ENCODE data around the gene SLC8A1. TPM values are rescaled to one million over a fixed set of nuclear protein-coding genes. Genes with fewer than 3 reads are reported as not detected.

Gene SLC8A1
- total RNA-seq, 2 experiments from 2014 or later: 0.47 to 0.59 TPM

GRCh38 chr2:40178171-40178778 is 273.6 kb downstream of the SLC8A1 start:
- ATAC-seq (ENCODE audit: poor library complexity) (no peak), DNase-seq (no peak)
- Histone ChIP-seq H3K27me3 (ENCODE audit: control insufficient read depth in 1 of 2, insufficient read depth in 2 of 2, low read length in 2 of 2) (no peaks in the 10 kb centered on the region), H3K27ac (ENCODE audit: low read depth in 1 of 2, low read length in 2 of 2) (no peak overlapping the region), H3K36me3 (ENCODE audit: insufficient read depth, low read length) (no peaks in the 10 kb centered on the region), H3K9me3 (ENCODE audit: control insufficient read depth in 1 of 2, insufficient read depth in 1 of 2, low read length in 2 of 2) (no peaks in the 10 kb centered on the region), H3K4me1 (ENCODE audit: insufficient read depth, low read length) (no peaks in the 10 kb centered on the region), H3K4me3 (ENCODE audit: low read length) (no peak overlapping the region)
- POLR2A ChIA-PET: no interaction called here
- H3K36me3 Mint-ChIP-seq (ENCODE audit: low read depth): no peaks in the 10 kb centered on the region
- H3K4me1 Mint-ChIP-seq (ENCODE audit: low read depth): no peaks in the 10 kb centered on the region
- H3K27me3 Mint-ChIP-seq: no peaks in the 10 kb centered on the region
- H3K27ac Mint-ChIP-seq: no peak overlapping the region
- TF ChIP-seq CTCF (IDR thresholded peaks at IDR 0.05): no peak
- no peak overlapping the region for H3K4me3 Mint-ChIP-seq
- intact Hi-C loops (cut with DNase I, micrococcal nuclease): no loop called here
- H3K9me3 Mint-ChIP-seq: no peaks in the 10 kb centered on the region
- CTCF ChIA-PET: no interaction called here

GRCh38 chr2:40177366-40177765 is 274.5 kb downstream of the SLC8A1 start:
- no peak overlapping the region for H3K4me3 ChIP-seq (ENCODE audit: low read length)
- no peak for TF ChIP-seq CTCF (IDR thresholded peaks at IDR 0.05)
- intact Hi-C loops (cut with DNase I, micrococcal nuclease): no loop called here
- Mint-ChIP-seq H3K4me3 (no peak overlapping the region), H3K9me3 (no peaks in the 10 kb centered on the region), H3K4me1 (ENCODE audit: low read depth) (no peaks in the 10 kb centered on the region), H3K36me3 (ENCODE audit: low read depth) (no peaks in the 10 kb centered on the region), H3K27ac (no peak overlapping the region), H3K27me3 (no peaks in the 10 kb centered on the region)
- no peak overlapping the region for H3K27ac ChIP-seq (ENCODE audit: low read depth in 1 of 2, low read length in 2 of 2)
- H3K36me3 ChIP-seq (ENCODE audit: insufficient read depth, low read length): no peaks in the 10 kb centered on the region
- POLR2A ChIA-PET: no interaction called here
- ATAC-seq (ENCODE audit: poor library complexity) (no peak), DNase-seq (no peak)
- CTCF ChIA-PET: no interaction called here
- no peaks in the 10 kb centered on the region for H3K4me1 ChIP-seq (ENCODE audit: insufficient read depth, low read length)
- no peaks in the 10 kb centered on the region for H3K27me3 ChIP-seq (ENCODE audit: control insufficient read depth in 1 of 2, insufficient read depth in 2 of 2, low read length in 2 of 2)
- no peaks in the 10 kb centered on the region for H3K9me3 ChIP-seq (ENCODE audit: control insufficient read depth in 1 of 2, insufficient read depth in 1 of 2, low read length in 2 of 2)

GRCh38 chr2:40173276-40173675 is 278.6 kb downstream of the SLC8A1 start:
- POLR2A ChIA-PET: no interaction called here
- no peak overlapping the region for H3K4me3 Mint-ChIP-seq
- H3K9me3 Mint-ChIP-seq: no peaks in the 10 kb centered on the region
- CTCF ChIA-PET: no interaction called here
- Histone ChIP-seq H3K9me3 (ENCODE audit: control insufficient read depth in 1 of 2, insufficient read depth in 1 of 2, low read length in 2 of 2) (no peaks in the 10 kb centered on the region), H3K4me3 (ENCODE audit: low read length) (no peak overlapping the region), H3K36me3 (ENCODE audit: insufficient read depth, low read length) (no peaks in the 10 kb centered on the region), H3K27me3 (ENCODE audit: control insufficient read depth in 1 of 2, insufficient read depth in 2 of 2, low read length in 2 of 2) (no peaks in the 10 kb centered on the region), H3K4me1 (ENCODE audit: insufficient read depth, low read length) (no peaks in the 10 kb centered on the region), H3K27ac (ENCODE audit: low read depth in 1 of 2, low read length in 2 of 2) (no peak overlapping the region)
- H3K36me3 Mint-ChIP-seq (ENCODE audit: low read depth): no peaks in the 10 kb centered on the region
- no peaks in the 10 kb centered on the region for H3K27me3 Mint-ChIP-seq
- no peak overlapping the region for H3K27ac Mint-ChIP-seq
- TF ChIP-seq CTCF (IDR thresholded peaks at IDR 0.05): no peak
- DNase-seq (no peak), ATAC-seq (ENCODE audit: poor library complexity) (no peak)
- intact Hi-C loops (cut with DNase I, micrococcal nuclease): no loop called here
- no peaks in the 10 kb centered on the region for H3K4me1 Mint-ChIP-seq (ENCODE audit: low read depth)
